ENCODE results near the gene MAP6. TPM values are rescaled to one million over a fixed set of nuclear protein-coding genes. Genes with fewer than 3 reads are reported as not detected.

The MAP6 gene
- total and polyA plus RNA-seq, 10 of the 15 experiments (the other 5 are each of a cell fraction or from before 2014, with no cell fraction given): 0.06 to 0.19 (median 0.11) TPM; not detected in 5

DNA sequence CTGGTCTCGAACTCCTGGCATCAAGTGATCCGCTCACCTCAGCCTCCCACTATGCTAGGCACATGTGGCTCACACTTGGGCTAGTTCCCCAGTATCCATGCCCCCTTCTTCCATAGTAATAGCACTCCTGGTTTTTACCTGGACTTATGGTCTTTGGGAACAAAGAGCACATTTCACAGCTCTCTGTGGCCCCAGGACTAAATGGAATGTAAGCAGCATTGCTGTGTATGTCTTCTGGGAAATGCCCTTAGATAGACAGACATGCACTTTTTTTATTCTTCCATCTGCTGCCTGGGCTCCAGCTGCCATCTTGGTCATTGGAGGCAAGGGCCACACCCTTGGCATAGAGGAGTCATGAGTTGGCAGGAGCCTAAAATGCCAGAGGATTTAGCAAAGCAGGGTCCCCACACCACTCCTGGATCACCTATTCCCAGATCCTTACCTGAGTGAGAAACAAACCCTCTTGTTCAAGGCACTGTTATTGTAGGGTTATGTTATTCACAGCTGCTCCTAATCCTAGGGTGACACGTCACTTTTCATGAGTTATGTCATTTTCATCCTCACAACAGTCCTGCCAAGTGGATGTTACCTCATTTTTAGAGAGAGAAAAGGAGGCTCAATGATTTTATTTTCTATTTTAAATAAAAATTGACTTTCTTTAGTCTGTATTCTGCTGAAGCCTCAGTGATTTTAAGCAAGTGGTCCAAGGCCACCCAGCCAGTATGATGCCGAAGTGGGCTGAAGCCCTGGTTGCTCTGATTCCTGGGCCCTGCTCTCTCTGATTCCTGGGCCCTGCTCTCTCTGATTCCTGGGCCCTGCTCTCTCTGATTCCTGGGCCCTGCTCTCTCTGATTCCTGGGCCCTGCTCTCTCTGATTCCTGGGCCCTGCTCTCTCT is 127.4 kb downstream of the MAP6 start:
- H3K9me3 ChIP-seq (replicated peaks; ENCODE audit: control insufficient read depth, insufficient read depth, low read length): no peaks in the 10 kb centered on the region
- ChIA-PET SMC1A (ENCODE audit: uncharacterized antibody, unreplicated experiment) (interaction anchor here (0.9 kb wide), 1 partner anchor 12 kb away, joined by 3 read pairs; no protein-coding TSS in a partner anchor), CTCF (interaction anchor here (0.7 to 1.7 kb wide), 2 partner anchors 11 to 115 kb away, joined by 3 to 5 read pairs; no protein-coding TSS in a partner anchor), POLR2A (interaction anchor here (0.6 to 0.7 kb wide), 2 partner anchors 363 to 1028 kb away, joined by 4 to 5 read pairs; no protein-coding TSS in a partner anchor), RAD21 (ENCODE audit: unreplicated experiment) (no interaction called here)
- peaks cover 21% of the 10 kb centered on the region for H3K4me1 ChIP-seq (ENCODE audit: control insufficient read depth, insufficient read depth, low read length)
- ATAC-seq: no peak
- in situ Hi-C loops (cut with MboI): no loop called here
- 69% methylated on average over 4 of the region's 4 CpGs for WGBS (ENCODE audit: insufficient coverage, insufficient replicate concordance, low lambda C conversion rate, missing lambda C conversion rate)
- H3K4me2 ChIP-seq (ENCODE audit: control insufficient read depth, insufficient read depth): no peak overlapping the region
- no peak for FAIRE-seq
- BruUV-seq (replicated peaks): no TSS peak
- no peaks in the 10 kb centered on the region for H3K79me2 ChIP-seq (ENCODE audit: control insufficient read depth, insufficient read depth, low read length)
- H2AFZ ChIP-seq (ENCODE audit: control insufficient read depth, low read depth, low read length): no peak overlapping the region
- no peaks in the 10 kb centered on the region for H4K20me1 ChIP-seq (ENCODE audit: control insufficient read depth, insufficient read depth)
- H3K27ac ChIP-seq (ENCODE audit: control insufficient read depth, insufficient read depth): no peak overlapping the region
- H3K27me3 ChIP-seq (replicated peaks in 1 of 2; ENCODE audit: control insufficient read depth in 2 of 2, insufficient read depth in 2 of 2, low read length in 1 of 2): no peaks in the 10 kb centered on the region; a peak in 1 of 4 replicates
- no peaks in the 10 kb centered on the region for H3K36me3 ChIP-seq (ENCODE audit: control insufficient read depth in 2 of 2, insufficient read depth in 2 of 2, low read length in 1 of 2)
- no peak overlapping the region for H3K4me3 ChIP-seq
- no peak overlapping the region for H3K9ac ChIP-seq (ENCODE audit: control insufficient read depth, insufficient read depth, low read length)
- DNase-seq (ENCODE audit: low read depth, low spot score): no peak
- intact Hi-C loops (cut with micrococcal nuclease; ENCODE audit: unreplicated experiment): no loop called here
- TF ChIP-seq GABPA (IDR thresholded peaks at IDR 0.05; ENCODE audit: low read depth) (no peak), CHD1 (IDR thresholded peaks at IDR 0.05; ENCODE audit: low read depth, low read length) (no peak), NR2C1 (IDR thresholded peaks at IDR 0.05) (no peak), SUZ12 (IDR thresholded peaks at IDR 0.05; ENCODE audit: unreplicated experiment) (no peak), NFIC (IDR thresholded peaks at IDR 0.05; ENCODE audit: low read depth, low read length) (no peak), SREBF1 (IDR thresholded peaks at IDR 0.05; ENCODE audit: low read length) (no peak), CREB1 (IDR thresholded peaks at IDR 0.05; ENCODE audit: low read depth) (no peak), IKZF1 (conservative IDR thresholded peaks at IDR 0.05) (no peak), JUNB (IDR thresholded peaks at IDR 0.05) (no peak), POU2F2 (IDR thresholded peaks at IDR 0.05; ENCODE audit: borderline replicate concordance, low read depth, low read length) (no peak)
- TF ChIP-seq, protein P1, sequence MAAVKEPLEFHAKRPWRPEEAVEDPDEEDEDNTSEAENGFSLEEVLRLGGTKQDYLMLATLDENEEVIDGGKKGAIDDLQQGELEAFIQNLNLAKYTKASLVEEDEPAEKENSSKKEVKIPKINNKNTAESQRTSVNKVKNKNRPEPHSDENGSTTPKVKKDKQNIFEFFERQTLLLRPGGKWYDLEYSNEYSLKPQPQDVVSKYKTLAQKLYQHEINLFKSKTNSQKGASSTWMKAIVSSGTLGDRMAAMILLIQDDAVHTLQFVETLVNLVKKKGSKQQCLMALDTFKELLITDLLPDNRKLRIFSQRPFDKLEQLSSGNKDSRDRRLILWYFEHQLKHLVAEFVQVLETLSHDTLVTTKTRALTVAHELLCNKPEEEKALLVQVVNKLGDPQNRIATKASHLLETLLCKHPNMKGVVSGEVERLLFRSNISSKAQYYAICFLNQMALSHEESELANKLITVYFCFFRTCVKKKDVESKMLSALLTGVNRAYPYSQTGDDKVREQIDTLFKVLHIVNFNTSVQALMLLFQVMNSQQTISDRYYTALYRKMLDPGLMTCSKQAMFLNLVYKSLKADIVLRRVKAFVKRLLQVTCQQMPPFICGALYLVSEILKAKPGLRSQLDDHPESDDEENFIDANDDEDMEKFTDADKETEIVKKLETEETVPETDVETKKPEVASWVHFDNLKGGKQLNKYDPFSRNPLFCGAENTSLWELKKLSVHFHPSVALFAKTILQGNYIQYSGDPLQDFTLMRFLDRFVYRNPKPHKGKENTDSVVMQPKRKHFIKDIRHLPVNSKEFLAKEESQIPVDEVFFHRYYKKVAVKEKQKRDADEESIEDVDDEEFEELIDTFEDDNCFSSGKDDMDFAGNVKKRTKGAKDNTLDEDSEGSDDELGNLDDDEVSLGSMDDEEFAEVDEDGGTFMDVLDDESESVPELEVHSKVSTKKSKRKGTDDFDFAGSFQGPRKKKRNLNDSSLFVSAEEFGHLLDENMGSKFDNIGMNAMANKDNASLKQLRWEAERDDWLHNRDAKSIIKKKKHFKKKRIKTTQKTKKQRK (IDR thresholded peaks at IDR 0.05; ENCODE audit: low read depth, low read length): no peak
- TF ChIP-seq, protein P2, sequence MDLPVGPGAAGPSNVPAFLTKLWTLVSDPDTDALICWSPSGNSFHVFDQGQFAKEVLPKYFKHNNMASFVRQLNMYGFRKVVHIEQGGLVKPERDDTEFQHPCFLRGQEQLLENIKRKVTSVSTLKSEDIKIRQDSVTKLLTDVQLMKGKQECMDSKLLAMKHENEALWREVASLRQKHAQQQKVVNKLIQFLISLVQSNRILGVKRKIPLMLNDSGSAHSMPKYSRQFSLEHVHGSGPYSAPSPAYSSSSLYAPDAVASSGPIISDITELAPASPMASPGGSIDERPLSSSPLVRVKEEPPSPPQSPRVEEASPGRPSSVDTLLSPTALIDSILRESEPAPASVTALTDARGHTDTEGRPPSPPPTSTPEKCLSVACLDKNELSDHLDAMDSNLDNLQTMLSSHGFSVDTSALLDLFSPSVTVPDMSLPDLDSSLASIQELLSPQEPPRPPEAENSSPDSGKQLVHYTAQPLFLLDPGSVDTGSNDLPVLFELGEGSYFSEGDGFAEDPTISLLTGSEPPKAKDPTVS (IDR thresholded peaks at IDR 0.05; ENCODE audit: low read depth, low read length): no peak
- TF ChIP-seq, protein P3, sequence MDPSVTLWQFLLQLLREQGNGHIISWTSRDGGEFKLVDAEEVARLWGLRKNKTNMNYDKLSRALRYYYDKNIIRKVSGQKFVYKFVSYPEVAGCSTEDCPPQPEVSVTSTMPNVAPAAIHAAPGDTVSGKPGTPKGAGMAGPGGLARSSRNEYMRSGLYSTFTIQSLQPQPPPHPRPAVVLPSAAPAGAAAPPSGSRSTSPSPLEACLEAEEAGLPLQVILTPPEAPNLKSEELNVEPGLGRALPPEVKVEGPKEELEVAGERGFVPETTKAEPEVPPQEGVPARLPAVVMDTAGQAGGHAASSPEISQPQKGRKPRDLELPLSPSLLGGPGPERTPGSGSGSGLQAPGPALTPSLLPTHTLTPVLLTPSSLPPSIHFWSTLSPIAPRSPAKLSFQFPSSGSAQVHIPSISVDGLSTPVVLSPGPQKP (IDR thresholded peaks at IDR 0.05; ENCODE audit: low read depth, low read length): no peak

Measured in GM12878 (cell line).